A549 (cell line): ENCODE measurements around the gene ATP6AP2. TPM values are rescaled to one million over a fixed set of nuclear protein-coding genes. Genes with fewer than 3 reads are reported as not detected.
A peak's percentile ranks its signal among the peaks of the same experiment; 100 is the strongest.

ENCODE experiments used
- ATAC-seq, 2 experiments: fragments of 200-7000 bp in 1 of 2; fragments of >200 bp in 1 of 2; cut with Nextera tagmentation in 1 of 2; cut with Tn5 transposase in 1 of 2; 3 replicates each; pipeline versions ENCODE4 v1.8.0 to v1.9.1; 2018 to 2020; ENCODE audit warnings: mild to moderate bottlenecking in 1 of 2, moderate library complexity in 1 of 2
- CTCF ChIA-PET: fragments of 300-600 bp; sonication (Branson Sonifier 250); formaldehyde crosslinking; extraction: SDS; loops from one replicate; lab custom pipeline; 2021; ENCODE audit warnings: antibody characterized with exemption, inconsistent platforms; lab: Yijun Ruan, JAX
- POLR2A ChIA-PET: fragments of 350-600 bp; formaldehyde crosslinking; extraction: SDS; loops from one replicate; lab custom pipeline; 2021; ENCODE audit warnings: antibody characterized with exemption, inconsistent platforms; lab: Yijun Ruan, JAX
- DNase-seq, 2 experiments: peaks; one replicate each; pipeline versions ENCODE4 v3.0.0 to v3.0.0-alpha.2; 2011 to 2016; ENCODE audit warnings: low read depth in 1 of 2, low spot score in 1 of 2
- FAIRE-seq: peaks from 2 replicates; lab custom pipeline; 2011; peaks lifted over from hg19 to GRCh38; lab: Jason Lieb, UNC
- H3K27ac ChIP-seq, 2 experiments: fragments of >200 bp; sonication (Bioruptor Twin); formaldehyde crosslinking; 3 replicates each; pipeline ENCODE4 v1.5.1; 2016 to 2017
- H3K4me1 ChIP-seq: fragments of >200 bp; sonication (Bioruptor Twin); formaldehyde crosslinking; 3 replicates; pipeline ENCODE4 v1.6.1; 2016
- H3K4me2 ChIP-seq: fragments of >200 bp; sonication (Bioruptor Twin); formaldehyde crosslinking; 3 replicates; pipeline ENCODE4 v1.6.1; 2016
- H3K4me3 ChIP-seq: fragments of >200 bp; sonication (Bioruptor Twin); formaldehyde crosslinking; 3 replicates; pipeline ENCODE4 v1.5.1; 2016
- H3K9me3 ChIP-seq: fragments of >200 bp; sonication (Bioruptor Twin); formaldehyde crosslinking; 3 replicates; pipeline ENCODE4 v1.6.1; 2016
- BCL3 ChIP-seq: fragments of >200 bp; sonication (Bioruptor Twin); formaldehyde crosslinking; IDR thresholded peaks from 3 replicates; pipeline ENCODE4 v1.6.1; 2016
- CTCF ChIP-seq: fragments of >200 bp; sonication (Bioruptor Twin); formaldehyde crosslinking; IDR thresholded peaks from 3 replicates; pipeline ENCODE4 v1.5.1; 2016
- ESRRA ChIP-seq: fragments of 150-350 bp; IDR thresholded peaks from 2 replicates; pipeline ENCODE4 v1.6.1; 2014; ENCODE audit warnings: mild to moderate bottlenecking, low read length, borderline replicate concordance
- FOSB ChIP-seq: fragments of 250-450 bp; sonication (Bioruptor Pico); IDR thresholded peaks from 2 replicates; pipeline ENCODE4 v1.5.0; 2020; ENCODE audit warnings: mild to moderate bottlenecking, moderate library complexity
- FOXS1 ChIP-seq: fragments of 250-450 bp; sonication (Bioruptor Pico); IDR thresholded peaks from 2 replicates; pipeline ENCODE4 v1.5.0; 2020; ENCODE audit warnings: mild to moderate bottlenecking, moderate library complexity
- HEYL ChIP-seq: fragments of 250-450 bp; sonication (Bioruptor Pico); IDR thresholded peaks from 2 replicates; pipeline ENCODE4 v1.8.0; 2021; ENCODE audit warnings: mild to moderate bottlenecking, moderate library complexity
- HMGXB4 ChIP-seq: fragments of 250-450 bp; sonication (Bioruptor Pico); IDR thresholded peaks from 2 replicates; pipeline ENCODE4 v1.5.0; 2021; ENCODE audit warnings: mild to moderate bottlenecking, moderate library complexity, borderline replicate concordance
- HOXB13 ChIP-seq: fragments of 250-450 bp; sonication (Bioruptor Pico); IDR thresholded peaks from 2 replicates; pipeline ENCODE4 v1.5.0; 2020; ENCODE audit warnings: low read depth, mild to moderate bottlenecking, moderate library complexity
- KDM1A ChIP-seq: fragments of 200-600 bp; sonication (generic); IDR thresholded peaks from 2 replicates; pipeline ENCODE4 v1.6.1; 2016; ENCODE audit warnings: low read depth, mild to moderate bottlenecking
- MAX ChIP-seq: IDR thresholded peaks from 2 replicates; pipeline ENCODE4 v1.6.1; 2012
- POLR2A ChIP-seq: IDR thresholded peaks from 2 replicates; pipeline ENCODE4 v1.6.1; 2012; ENCODE audit warnings: mild to moderate bottlenecking, low read length
- RAD21 ChIP-seq, 2 experiments: fragments of >200 bp in 1 of 2; sonication (Bioruptor Twin) in 1 of 2; formaldehyde crosslinking in 1 of 2; IDR thresholded peaks in 1 of 2; conservative IDR thresholded peaks in 1 of 2; 2 replicates in 1 of 2; 3 replicates in 1 of 2; pipeline ENCODE4 v1.6.1; 2012 to 2018; ENCODE audit warnings: inconsistent platforms in 1 of 2
- RARB ChIP-seq: fragments of 250-450 bp; sonication (Bioruptor Pico); IDR thresholded peaks from 2 replicates; pipeline ENCODE4 v1.8.0; 2021; ENCODE audit warnings: mild to moderate bottlenecking, moderate library complexity
- RFX5 ChIP-seq: fragments of 450-650 bp; IDR thresholded peaks from 2 replicates; pipeline ENCODE4 v1.7.1; 2014; ENCODE audit warnings: antibody characterized with exemption, mild to moderate bottlenecking, moderate library complexity
- RNF2 ChIP-seq: fragments of 200-600 bp; sonication (generic); IDR thresholded peaks from 2 replicates; pipeline ENCODE4 v1.6.1; 2016; ENCODE audit warnings: low read depth, mild to moderate bottlenecking, antibody characterized with exemption, moderate library complexity, borderline replicate concordance
- SMC3 ChIP-seq: fragments of >200 bp; sonication (Bioruptor Twin); formaldehyde crosslinking; IDR thresholded peaks from 3 replicates; pipeline ENCODE4 v1.6.1; 2018; ENCODE audit warnings: inconsistent platforms
- SREBF2 ChIP-seq: fragments of 450-650 bp; IDR thresholded peaks from 2 replicates; pipeline ENCODE4 v1.6.1; 2014; ENCODE audit warnings: mild to moderate bottlenecking, moderate library complexity
- ZFP36 ChIP-seq: fragments of 450-650 bp; IDR thresholded peaks from 2 replicates; pipeline ENCODE4 v1.6.1; 2014; ENCODE audit warnings: borderline replicate concordance; ENCODE audit not compliant: partially characterized antibody
- ZSCAN20 ChIP-seq: fragments of 250-450 bp; sonication (Bioruptor Pico); IDR thresholded peaks from 2 replicates; pipeline ENCODE4 v1.8.0; 2022; ENCODE audit warnings: mild to moderate bottlenecking, moderate library complexity
- WGBS: methylation state at CpG from one replicate; pipeline ENCODE4 v1.1.6; 2017; ENCODE audit errors: missing lambda C conversion rate; 5-methylcytosine and 5-hydroxymethylcytosine counted together
- polyA plus RNA-seq, 4 experiments: library from polyadenylated mRNA; depleted of rRNA in 3 of 4; stranded (reverse); fragments of >200 nt; fragmentation: RNase III in 1 of 4; extraction: RNeasy Plus Mini Kit Qiagen cat#74134 plus additional on column Dnase treatment in 1 of 4; gene quantifications; 2 replicates in 3 of 4; 3 replicates in 1 of 4; pipeline ENCODE4 v1.2.3, GENCODE V29; 2011 to 2017

Gene ATP6AP2
- polyA plus RNA-seq, 2 of the 4 experiments (the other 2 are of a cell fraction) = 133 to 202 TPM

GRCh38 chrX:40651620-40652223 lies 71.0 kb downstream of the ATP6AP2 start:
- ChIA-PET CTCF (interaction anchor here (0.5 to 3.3 kb wide), 33 partner anchors 9 to 679 kb away, joined by 3 to 19 read pairs (median 4); no protein-coding TSS in a partner anchor), POLR2A (no interaction called here)
- no peak for ATAC-seq
- H3K4me1 ChIP-seq = peaks cover 5% of the 10 kb centered on the region; the same call in 1 of the 3 replicates
- no peak overlapping the region for H3K4me2 ChIP-seq
- TF ChIP-seq SMC3 (peak; percentile 69), RAD21 (conservative IDR thresholded peaks at IDR 0.05 in 1 of 2, IDR thresholded peaks at IDR 0.05 in 1 of 2) (peak; percentile 77 to 80), RNF2 (no peak), HEYL (CRISPR knock-in tag) (no peak), CTCF (peak; percentile 82)
- peak in 1 of 2 experiments; percentile 69 for DNase-seq
- FAIRE-seq = no peak
- H3K27ac ChIP-seq = no peak overlapping the region
- no peaks in the 10 kb centered on the region for H3K9me3 ChIP-seq
- WGBS = 3% methylated on average over 3 of the region's 3 CpGs
- no peak overlapping the region for H3K4me3 ChIP-seq

- WGBS = 77% methylated on average over 1 of the region's 1 CpG
- ChIA-PET CTCF (interaction anchor here (0.9 to 3.3 kb wide), 10 partner anchors 10 to 678 kb away, joined by 3 to 19 read pairs (median 4); no protein-coding TSS in a partner anchor), POLR2A (no interaction called here)
- FAIRE-seq (no peak), DNase-seq (no peak), ATAC-seq (no peak)
- TF ChIP-seq KDM1A = no peak
- TF ChIP-seq FOXS1 (CRISPR knock-in tag) = no peak
- TF ChIP-seq ZSCAN20 = no peak
- no peak for TF ChIP-seq SREBF2
- TF ChIP-seq RFX5 = no peak
- TF ChIP-seq ZFP36 = no peak
- Histone ChIP-seq H3K4me1 (peaks cover 5% of the 10 kb centered on the region; the same call in 1 of the 3 replicates), H3K4me2 (no peak overlapping the region), H3K9me3 (no peaks in the 10 kb centered on the region), H3K4me3 (no peak overlapping the region), H3K27ac (no peak overlapping the region)
Measured at GRCh38 chrX:40652664-40653063, 71.9 kb downstream of the ATP6AP2 start.

GRCh38 chrX:40653535-40653934 lies 72.8 kb downstream of the ATP6AP2 start:
- Histone ChIP-seq H3K4me3 (no peak overlapping the region), H3K27ac (no peak overlapping the region), H3K9me3 (no peaks in the 10 kb centered on the region), H3K4me1 (no peaks in the 10 kb centered on the region), H3K4me2 (no peak overlapping the region)
- 93% methylated on average over 2 of the region's 2 CpGs for WGBS
- ATAC-seq (no peak), DNase-seq (no peak), FAIRE-seq (no peak)
- CTCF ChIA-PET = interaction anchor here (0.9 to 3.3 kb wide), 6 partner anchors 9 to 601 kb away, joined by 3 to 19 read pairs (median 4); no protein-coding TSS in a partner anchor
- POLR2A ChIA-PET = no interaction called here
- TF ChIP-seq RARB (CRISPR knock-in tag) = no peak
- TF ChIP-seq MAX = no peak
- TF ChIP-seq SMC3 = no peak
- no peak for TF ChIP-seq RAD21 (conservative IDR thresholded peaks at IDR 0.05 in 1 of 2, IDR thresholded peaks at IDR 0.05 in 1 of 2)
- no peak for TF ChIP-seq HMGXB4 (CRISPR knock-in tag)
- TF ChIP-seq FOSB = no peak
- no peak for TF ChIP-seq POLR2A
- TF ChIP-seq HOXB13 (CRISPR knock-in tag) = no peak
- no peak for TF ChIP-seq SREBF2
- no peak for TF ChIP-seq ESRRA
- TF ChIP-seq BCL3 = no peak
